HL-60/S4 (cell line): Measurements from ENCODE around the gene CCN2.

ENCODE experiments used
- in situ Hi-C: fragments of 300-500 bp; cut with MboI; formaldehyde crosslinking; loops from 2 replicates; pipeline ENCODE4 v1.14.3; 2022; ENCODE audit warnings: low sequenced_read_pairs

Gene CCN2

GRCh38 chr6:131950767-131951575 lies at the start of gene CCN2:
TSS of gene CCN2 (minus strand) at chr6:131951372. CDS start at chr6:131951172, 200 bp downstream.
- in situ Hi-C loops = no loop called here

- in situ Hi-C loops = no loop called here
These were observed 49.1 kb upstream of the CCN2 start for GRCh38 chr6:132000296-132000695.

GRCh38 chr6:131999545-132000146 lies 48.5 kb upstream of the CCN2 start:
- in situ Hi-C loops = no loop called here

GRCh38 chr6:131998255-131998982 lies 47.2 kb upstream of the CCN2 start:
- in situ Hi-C loops = no loop called here

GRCh38 chr6:131997429-131998153 lies 46.4 kb upstream of the CCN2 start:
- in situ Hi-C loops = no loop called here

- in situ Hi-C loops = no loop called here
These were observed 44.7 kb upstream of the CCN2 start for GRCh38 chr6:131995917-131996316.

GRCh38 chr6:131992557-131992956 lies 41.4 kb upstream of the CCN2 start:
- in situ Hi-C loops = no loop called here

- in situ Hi-C loops = no loop called here
These were observed 37.9 kb upstream of the CCN2 start for GRCh38 chr6:131989036-131989435.

- in situ Hi-C loops = no loop called here
These were observed 31.6 kb upstream of the CCN2 start for GRCh38 chr6:131982740-131983259.

GRCh38 chr6:131981624-131981978 lies 30.4 kb upstream of the CCN2 start:
- in situ Hi-C loops = no loop called here

- in situ Hi-C loops = no loop called here
These were observed 29.8 kb upstream of the CCN2 start for GRCh38 chr6:131980791-131981623.

- in situ Hi-C loops = no loop called here
These were observed 29.2 kb upstream of the CCN2 start for GRCh38 chr6:131980338-131980790.

GRCh38 chr6:131979515-131980337 lies 28.6 kb upstream of the CCN2 start:
- in situ Hi-C loops = no loop called here

GRCh38 chr6:131978522-131978921 lies 27.4 kb upstream of the CCN2 start:
- in situ Hi-C loops = no loop called here

GRCh38 chr6:131976545-131977061 lies 25.4 kb upstream of the CCN2 start:
- in situ Hi-C loops = no loop called here

GRCh38 chr6:131972741-131973140 lies 21.6 kb upstream of the CCN2 start:
- in situ Hi-C loops = no loop called here

GRCh38 chr6:131970076-131970859 lies 19.1 kb upstream of the CCN2 start:
- in situ Hi-C loops = no loop called here

GRCh38 chr6:131968656-131969055 lies 17.5 kb upstream of the CCN2 start:
- in situ Hi-C loops = no loop called here
